Breast epithelium (tissue), 4 donors: Measurements from ENCODE around the gene GLYATL1. TPM values are rescaled to one million over a fixed set of nuclear protein-coding genes. Genes with fewer than 3 reads are reported as not detected.
A peak's percentile ranks its signal among the peaks of the same experiment; 100 is the strongest.

Experiments used
- DNase-seq, 2 donors: peaks; one replicate each; pipeline ENCODE4 v3.0.0-alpha.2; 2019; ENCODE audit warnings: low spot score in 2 of 2
- H3K27ac ChIP-seq, 2 donors: fragments of 200-600 bp; sonication (generic) in 1 of 2; one replicate each; pipeline ENCODE4 v1.5.1; 2016 to 2019; ENCODE audit warnings: mild to moderate bottlenecking in 1 of 2
- H3K27me3 ChIP-seq, 2 donors: fragments of 200-600 bp; sonication (generic) in 1 of 2; one replicate each; pipeline versions ENCODE4 v1.5.1 to v1.6.0; 2017 to 2019; ENCODE audit warnings: control low read depth in 1 of 2, mild to moderate bottlenecking in 1 of 2
- H3K36me3 ChIP-seq: fragments of 200-600 bp; one replicate; pipeline ENCODE4 v1.5.1; 2019
- H3K4me1 ChIP-seq, 2 donors: fragments of 200-600 bp; sonication (generic); one replicate each; pipeline ENCODE4 v1.5.1; 2016 to 2019; ENCODE audit warnings: control low read depth in 1 of 2
- H3K4me3 ChIP-seq, 3 donors: fragments of 200-600 bp; sonication (generic); 1 replicate in 2 of 3; 2 replicates in 1 of 3; pipeline ENCODE4 v1.5.1; 2016 to 2019; ENCODE audit warnings: mild to moderate bottlenecking in 3 of 3, moderate library complexity in 2 of 3
- H3K9me3 ChIP-seq, 2 donors: fragments of 200-600 bp; sonication (generic) in 1 of 2; one replicate each; pipeline ENCODE4 v1.5.1; 2016 to 2019; ENCODE audit warnings: control low read depth in 1 of 2
- CTCF ChIP-seq, 3 donors: fragments of 450-650 bp; IDR thresholded peaks; one replicate each; pipeline ENCODE4 v1.5.1; 2016 to 2017; ENCODE audit warnings: antibody characterized with exemption in 3 of 3, mild to moderate bottlenecking in 3 of 3, moderate library complexity in 3 of 3
- POLR2A ChIP-seq: fragments of 450-650 bp; IDR thresholded peaks from one replicate; pipeline ENCODE4 v1.6.1; 2016; ENCODE audit warnings: antibody characterized with exemption, mild to moderate bottlenecking, moderate library complexity
- POLR2AphosphoS5 ChIP-seq, 3 donors: sonication (generic); formaldehyde crosslinking; IDR thresholded peaks; one replicate each; pipeline ENCODE4 v1.6.1; 2017; ENCODE audit warnings: antibody characterized with exemption in 3 of 3
- intact Hi-C: fragments of 100-400 bp; cut with DNase I; formaldehyde crosslinking; loops from one replicate; pipeline ENCODE4 v1.15.1; 2023; ENCODE audit warnings: low total_unique reads
- total RNA-seq, 3 donors: library from RNA; depleted of rRNA; stranded (reverse); fragments of >200 nt; gene quantifications; one replicate each; pipeline ENCODE4 v1.1.0, GENCODE V29; 2016

Gene GLYATL1
- total RNA-seq, 3 donors from 2014 or later, result 0.73 to 1.6 TPM; not detected in 1

- TF ChIP-seq POLR2AphosphoS5 (IDR thresholded peaks at IDR 0.05) (no peak), POLR2A (no peak), CTCF (IDR thresholded peaks at IDR 0.05) (no peak)
- H3K4me1 ChIP-seq, result no peaks in the 10 kb centered on the region
- intact Hi-C loops, result no loop called here
These were observed 6.4 kb downstream of the GLYATL1 start for GRCh38 chr11:58945663-58946062.

GRCh38 chr11:58949184-58949583, 9.9 kb downstream of the GLYATL1 start:
- Histone ChIP-seq H3K9me3 (no peaks in the 10 kb centered on the region), H3K4me3 (no peak overlapping the region)

More at GRCh38 chr11:58945663-58946062, 6.4 kb downstream of the GLYATL1 start:
- Histone ChIP-seq H3K36me3 (no peaks in the 10 kb centered on the region), H3K27ac (no peak overlapping the region), H3K27me3 (no peaks in the 10 kb centered on the region), H3K9me3 (no peaks in the 10 kb centered on the region), H3K4me3 (no peak overlapping the region)
- DNase-seq, result no peak

GRCh38 chr11:58957922-58958321, 18.6 kb downstream of the GLYATL1 start:
- H3K27me3 ChIP-seq, result no peaks in the 10 kb centered on the region
- no peak overlapping the region for H3K4me3 ChIP-seq
- H3K36me3 ChIP-seq, result no peaks in the 10 kb centered on the region
- H3K9me3 ChIP-seq, result no peaks in the 10 kb centered on the region
- no peak overlapping the region for H3K27ac ChIP-seq
- TF ChIP-seq POLR2AphosphoS5 (IDR thresholded peaks at IDR 0.05) (no peak), POLR2A (no peak), CTCF (IDR thresholded peaks at IDR 0.05) (no peak)
- intact Hi-C loops, result no loop called here
- no peaks in the 10 kb centered on the region for H3K4me1 ChIP-seq
- DNase-seq, result no peak

More at GRCh38 chr11:58949184-58949583, 9.9 kb downstream of the GLYATL1 start:
- Histone ChIP-seq H3K36me3 (no peaks in the 10 kb centered on the region), H3K27ac (no peak overlapping the region), H3K4me1 (no peaks in the 10 kb centered on the region), H3K27me3 (no peaks in the 10 kb centered on the region)
- intact Hi-C loops, result no loop called here
- TF ChIP-seq POLR2AphosphoS5 (IDR thresholded peaks at IDR 0.05) (no peak), CTCF (IDR thresholded peaks at IDR 0.05) (no peak), POLR2A (no peak)
- no peak for DNase-seq

GRCh38 chr11:58958500-58958899, 19.2 kb downstream of the GLYATL1 start:
- Histone ChIP-seq H3K4me1 (no peaks in the 10 kb centered on the region), H3K36me3 (no peaks in the 10 kb centered on the region), H3K27ac (no peak overlapping the region), H3K27me3 (no peaks in the 10 kb centered on the region), H3K9me3 (no peaks in the 10 kb centered on the region), H3K4me3 (no peak overlapping the region)
- no peak for TF ChIP-seq POLR2AphosphoS5 (IDR thresholded peaks at IDR 0.05)
- TF ChIP-seq POLR2A, result no peak
- peak in 2 of 3 donors; percentile 17 to 37 for TF ChIP-seq CTCF (IDR thresholded peaks at IDR 0.05)
- DNase-seq, result no peak
- intact Hi-C loops, result no loop called here

GRCh38 chr11:58963551-58964104, 24.3 kb downstream of the GLYATL1 start:
- intact Hi-C loops, result no loop called here
- no peaks in the 10 kb centered on the region for H3K9me3 ChIP-seq
- H3K27ac ChIP-seq, result peak overlapping the region; percentile 51 to 74
- TF ChIP-seq CTCF (IDR thresholded peaks at IDR 0.05), result peak in 1 of 3 donors; percentile 39
- TF ChIP-seq POLR2AphosphoS5 (IDR thresholded peaks at IDR 0.05), result peak in 1 of 3 donors; percentile 16
- TF ChIP-seq POLR2A, result no peak
- H3K27me3 ChIP-seq, result no peaks in the 10 kb centered on the region
- H3K4me1 ChIP-seq, result no peaks in the 10 kb centered on the region
- peak; percentile 62 to 94 for DNase-seq
- H3K4me3 ChIP-seq, result peak overlapping the region in 2 of 3 donors; percentile 23 to 47
- H3K36me3 ChIP-seq, result no peaks in the 10 kb centered on the region
